WTC11 (cell line): ENCODE results near the gene THOC5. TPM values are rescaled to one million over a fixed set of nuclear protein-coding genes. Genes with fewer than 3 reads are reported as not detected.

ENCODE experiments used
- ATAC-seq: fragments of 200-7000 bp; cut with Tn5 transposase; 2 replicates; pipeline ENCODE4 v1.10.0; 2021; ENCODE audit warnings: mild to moderate bottlenecking, moderate library complexity
- CTCF ChIA-PET: fragments of 300-600 bp; sonication (Branson Sonifier 250); formaldehyde crosslinking; loops from one replicate; lab custom pipeline; 2021; ENCODE audit warnings: antibody characterized with exemption; lab: Charles Lee
- POLR2A ChIA-PET: fragments of 350-600 bp; sonication (Branson Sonifier 250); formaldehyde crosslinking; loops from one replicate; lab custom pipeline; 2021; ENCODE audit warnings: antibody characterized with exemption; lab: Charles Lee
- DNase-seq: peaks from one replicate; pipeline ENCODE4 v3.0.0; 2021; ENCODE audit warnings: low spot score
- H3K27ac Mint-ChIP-seq: 2 replicates; pipeline ENCODE4 v1.8.0; 2021; ENCODE audit warnings: mixed read lengths
- H3K27me3 Mint-ChIP-seq: 2 replicates; pipeline ENCODE4 v1.8.0; 2021; ENCODE audit warnings: low read depth, mild to moderate bottlenecking, moderate library complexity, mixed read lengths
- H3K36me3 Mint-ChIP-seq: 2 replicates; pipeline ENCODE4 v1.8.0; 2021; ENCODE audit warnings: mixed read lengths
- H3K4me1 Mint-ChIP-seq: 2 replicates; pipeline ENCODE4 v1.8.0; 2022; ENCODE audit warnings: mixed read lengths
- H3K4me3 Mint-ChIP-seq: 2 replicates; pipeline ENCODE4 v1.8.0; 2021; ENCODE audit warnings: mild to moderate bottlenecking, moderate library complexity, mixed read lengths
- H3K9me3 Mint-ChIP-seq: 2 replicates; pipeline ENCODE4 v1.8.0; 2021; ENCODE audit warnings: mixed read lengths
- AFF4 ChIP-seq: sonication (generic); formaldehyde crosslinking; IDR thresholded peaks from 2 replicates; pipeline ENCODE4 v1.8.1; 2023; ENCODE audit warnings: mild to moderate bottlenecking, missing genetic modification reagents, borderline replicate concordance
- ATF1 ChIP-seq: sonication (generic); formaldehyde crosslinking; IDR thresholded peaks from 2 replicates; pipeline ENCODE4 v1.8.1; 2023; ENCODE audit warnings: mild to moderate bottlenecking, moderate library complexity, missing genetic modification reagents
- ATF6 ChIP-seq: sonication (generic); formaldehyde crosslinking; IDR thresholded peaks from 2 replicates; pipeline ENCODE4 v1.8.1; 2023; ENCODE audit warnings: mild to moderate bottlenecking, missing genetic modification reagents
- E2F1 ChIP-seq: sonication (generic); formaldehyde crosslinking; IDR thresholded peaks from 2 replicates; pipeline ENCODE4 v1.8.0; 2022; ENCODE audit warnings: mild to moderate bottlenecking, missing genetic modification reagents
- ETV6 ChIP-seq: sonication (generic); formaldehyde crosslinking; IDR thresholded peaks from 2 replicates; pipeline ENCODE4 v1.8.1; 2022; ENCODE audit warnings: mild to moderate bottlenecking, missing genetic modification reagents
- FOXK1 ChIP-seq: sonication (generic); formaldehyde crosslinking; IDR thresholded peaks from 2 replicates; pipeline ENCODE4 v1.8.0; 2022; ENCODE audit warnings: mild to moderate bottlenecking, moderate library complexity, missing genetic modification reagents
- GABPB1 ChIP-seq: sonication (generic); formaldehyde crosslinking; IDR thresholded peaks from 2 replicates; pipeline ENCODE4 v1.8.1; 2023; ENCODE audit warnings: mild to moderate bottlenecking, missing genetic modification reagents
- IRF2 ChIP-seq: sonication (generic); formaldehyde crosslinking; IDR thresholded peaks from 2 replicates; pipeline ENCODE4 v1.8.0; 2022; ENCODE audit warnings: low read depth, missing genetic modification reagents, borderline replicate concordance
- KAT7 ChIP-seq: sonication (generic); formaldehyde crosslinking; IDR thresholded peaks from 2 replicates; pipeline ENCODE4 v1.8.1; 2023; ENCODE audit warnings: missing genetic modification reagents, mild to moderate bottlenecking, borderline replicate concordance
- MYBL2 ChIP-seq: sonication (generic); formaldehyde crosslinking; IDR thresholded peaks from 2 replicates; pipeline ENCODE4 v1.8.1; 2023; ENCODE audit warnings: mild to moderate bottlenecking, moderate library complexity, missing genetic modification reagents
- NFYB ChIP-seq: sonication (generic); formaldehyde crosslinking; conservative IDR thresholded peaks from 2 replicates; pipeline ENCODE4 v1.8.0; 2022; ENCODE audit warnings: low read depth, missing genetic modification reagents
- NR1H2 ChIP-seq: sonication (generic); formaldehyde crosslinking; IDR thresholded peaks from 2 replicates; pipeline ENCODE4 v1.9.0; 2021; ENCODE audit warnings: mild to moderate bottlenecking, moderate library complexity, missing genetic modification reagents
- NR2C2 ChIP-seq: sonication (generic); formaldehyde crosslinking; IDR thresholded peaks from 2 replicates; pipeline ENCODE4 v1.8.0; 2022; ENCODE audit warnings: mild to moderate bottlenecking, missing genetic modification reagents
- OVOL2 ChIP-seq: fragments of 250-450 bp; sonication (Bioruptor Pico); IDR thresholded peaks from 2 replicates; pipeline ENCODE4 v1.9.0; 2021; ENCODE audit warnings: mild to moderate bottlenecking, borderline replicate concordance
- PREB ChIP-seq: sonication (generic); formaldehyde crosslinking; IDR thresholded peaks from 2 replicates; pipeline ENCODE4 v1.8.1; 2022; ENCODE audit warnings: mild to moderate bottlenecking, missing genetic modification reagents, moderate library complexity, borderline replicate concordance
- PRRX2 ChIP-seq: fragments of 250-450 bp; sonication (Bioruptor Pico); IDR thresholded peaks from 2 replicates; pipeline ENCODE4 v1.8.0; 2021; ENCODE audit warnings: mild to moderate bottlenecking
- RORB ChIP-seq: fragments of 250-450 bp; sonication (Bioruptor Pico); IDR thresholded peaks from 2 replicates; pipeline ENCODE4 v1.9.0; 2021; ENCODE audit warnings: mild to moderate bottlenecking
- SMAD4 ChIP-seq: sonication (generic); formaldehyde crosslinking; IDR thresholded peaks from 2 replicates; pipeline ENCODE4 v1.8.0; 2022; ENCODE audit warnings: mild to moderate bottlenecking, missing genetic modification reagents
- SOX15 ChIP-seq: fragments of 250-450 bp; sonication (Bioruptor Pico); IDR thresholded peaks from 2 replicates; pipeline ENCODE4 v1.9.0; 2021; ENCODE audit warnings: mild to moderate bottlenecking
- TCF7 ChIP-seq: sonication (generic); formaldehyde crosslinking; IDR thresholded peaks from 2 replicates; pipeline ENCODE4 v1.8.0; 2022; ENCODE audit warnings: mild to moderate bottlenecking, low read depth, missing genetic modification reagents, moderate library complexity
- TEAD1 ChIP-seq: sonication (generic); formaldehyde crosslinking; IDR thresholded peaks from 2 replicates; pipeline ENCODE4 v1.8.0; 2022; ENCODE audit warnings: mild to moderate bottlenecking, missing genetic modification reagents
- TP53 ChIP-seq: sonication (generic); formaldehyde crosslinking; IDR thresholded peaks from 2 replicates; pipeline ENCODE4 v1.8.1; 2023; ENCODE audit warnings: mild to moderate bottlenecking, missing genetic modification reagents
- ZBTB43 ChIP-seq: sonication (generic); formaldehyde crosslinking; IDR thresholded peaks from 2 replicates; pipeline ENCODE4 v1.8.1; 2023; ENCODE audit warnings: mild to moderate bottlenecking, missing genetic modification reagents
- ZMAT4 ChIP-seq: fragments of 250-450 bp; sonication (Bioruptor Pico); IDR thresholded peaks from 2 replicates; pipeline ENCODE4 v1.9.0; 2021; ENCODE audit warnings: mild to moderate bottlenecking
- ZNF121 ChIP-seq: sonication (generic); formaldehyde crosslinking; IDR thresholded peaks from 2 replicates; pipeline ENCODE4 v1.8.0; 2023; ENCODE audit warnings: missing genetic modification reagents
- ZNF219 ChIP-seq: sonication (generic); formaldehyde crosslinking; IDR thresholded peaks from 2 replicates; pipeline ENCODE4 v1.8.0; 2023; ENCODE audit warnings: missing genetic modification reagents, mild to moderate bottlenecking, borderline replicate concordance
- ZNF423 ChIP-seq: fragments of 250-450 bp; sonication (Bioruptor Pico); IDR thresholded peaks from 2 replicates; pipeline ENCODE4 v2.1.2; 2022; ENCODE audit warnings: mild to moderate bottlenecking, moderate library complexity
- total RNA-seq: library from RNA; stranded (reverse); gene quantifications from 3 replicates; pipeline ENCODE4 v1.2.3, GENCODE V29; 2021

The THOC5 gene
- total RNA-seq, 1 experiment from 2014 or later: 51.2 TPM

GRCh38 chr22:29476116-29476515, 77.4 kb downstream of the THOC5 start (continued):
- TF ChIP-seq ZMAT4: no peak
- no peak for TF ChIP-seq TEAD1 (CRISPR knock-in tag)
- TF ChIP-seq PRRX2 (CRISPR knock-in tag): no peak
- no peak for TF ChIP-seq ZBTB43 (CRISPR knock-in tag)
- TF ChIP-seq KAT7 (CRISPR knock-in tag): no peak
- TF ChIP-seq ETV6 (CRISPR knock-in tag): no peak
- no peak for TF ChIP-seq ATF6 (CRISPR knock-in tag)
- TF ChIP-seq AFF4 (CRISPR knock-in tag): no peak
- no peak for TF ChIP-seq E2F1 (CRISPR knock-in tag)

- Mint-ChIP-seq H3K4me1 (peaks cover 33% of the 10 kb centered on the region), H3K36me3 (no peaks in the 10 kb centered on the region), H3K27me3 (peaks cover 60% of the 10 kb centered on the region), H3K4me3 (no peak overlapping the region), H3K27ac (no peak overlapping the region), H3K9me3 (no peaks in the 10 kb centered on the region)
- POLR2A ChIA-PET: no interaction called here
- TF ChIP-seq OVOL2 (CRISPR knock-in tag) (no peak), SMAD4 (CRISPR knock-in tag) (no peak), ZNF423 (CRISPR knock-in tag) (no peak), SOX15 (CRISPR knock-in tag) (no peak), IRF2 (CRISPR knock-in tag) (no peak), MYBL2 (CRISPR knock-in tag) (no peak), ZNF121 (CRISPR knock-in tag) (no peak), TP53 (CRISPR knock-in tag) (no peak)
- no peak for DNase-seq
- CTCF ChIA-PET: no interaction called here
- no peak for ATAC-seq
Observed at GRCh38 chr22:29475550-29475949, 78.0 kb downstream of the THOC5 start.

- Mint-ChIP-seq H3K36me3 (no peaks in the 10 kb centered on the region), H3K9me3 (no peaks in the 10 kb centered on the region), H3K27ac (no peak overlapping the region), H3K27me3 (peaks cover 52% of the 10 kb centered on the region), H3K4me3 (no peak overlapping the region), H3K4me1 (peaks cover 26% of the 10 kb centered on the region)
- ATAC-seq (no peak), DNase-seq (no peak)
- ChIA-PET POLR2A (no interaction called here), CTCF (interaction anchor here (0.6 to 5.8 kb wide), 3 partner anchors 10 to 94 kb away, joined by 3 to 60 read pairs (median 10); partner anchors contain the start of gene NEFH)
- TF ChIP-seq FOXK1 (CRISPR knock-in tag): no peak
- TF ChIP-seq ATF1: no peak
- TF ChIP-seq RORB (CRISPR knock-in tag): no peak
- no peak for TF ChIP-seq TCF7 (CRISPR knock-in tag)
- no peak for TF ChIP-seq GABPB1 (CRISPR knock-in tag)
- TF ChIP-seq NFYB (CRISPR knock-in tag): no peak
- TF ChIP-seq PREB (CRISPR knock-in tag): no peak
- no peak for TF ChIP-seq TEAD1 (CRISPR knock-in tag)
- no peak for TF ChIP-seq ZNF219 (CRISPR knock-in tag)
- TF ChIP-seq NR2C2 (CRISPR knock-in tag): no peak
- no peak for TF ChIP-seq NR1H2
Observed at GRCh38 chr22:29473001-29473400, 80.6 kb downstream of the THOC5 start.
